ENCODE data around the gene TMCC1.

DNA sequence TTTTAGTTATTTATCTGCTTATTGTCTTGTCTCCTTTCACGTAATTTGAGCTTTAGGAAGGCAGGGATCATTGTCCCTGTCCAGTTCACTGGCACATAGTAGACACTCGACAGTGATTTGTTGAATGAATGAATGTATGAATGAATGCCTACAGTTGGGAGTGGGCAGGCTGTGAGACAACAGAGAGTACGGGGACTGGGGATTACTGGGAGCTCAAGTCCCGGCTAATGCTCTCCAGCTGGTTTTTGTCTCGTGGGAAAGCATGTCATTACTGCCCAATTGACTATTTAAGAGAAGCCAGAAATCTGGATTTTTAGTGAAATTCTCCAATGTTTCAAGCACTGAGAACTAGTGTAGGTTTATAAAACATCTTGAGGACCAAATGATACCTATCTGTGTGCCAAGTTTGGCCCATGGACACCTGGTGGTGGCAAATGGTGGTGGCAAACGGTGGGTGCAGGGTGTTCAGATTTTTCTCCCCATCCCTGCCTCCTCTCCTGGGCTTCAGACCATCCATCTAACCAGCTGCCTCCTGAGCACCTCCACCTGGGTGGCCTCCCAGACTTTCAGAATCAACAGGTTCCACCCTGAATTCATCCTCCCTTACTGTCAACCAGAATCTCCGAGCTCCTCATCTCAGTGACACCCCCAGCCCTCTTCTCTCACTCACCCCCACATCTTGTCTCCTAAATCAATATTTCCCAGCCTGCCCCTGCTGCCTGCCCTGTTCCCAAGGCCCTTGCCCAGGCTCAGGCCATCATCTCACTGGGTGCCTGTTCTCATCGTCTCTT, 44.8 kb upstream of the TMCC1 start:
- TF ChIP-seq TAF1 (IDR thresholded peaks at IDR 0.05; ENCODE audit: borderline replicate concordance, insufficient read depth, low read length) = no peak
- no peak for TF ChIP-seq POLR2AphosphoS5 (IDR thresholded peaks at IDR 0.05; ENCODE audit: low read depth, low read length)
